OCI-LY3 (cell line): ENCODE results near the gene TMEM129.
A peak's percentile ranks its signal among the peaks of the same experiment; 100 is the strongest.

ENCODE experiments used
- H2AFZ ChIP-seq: fragments of 200-600, 300-600 bp; shearing (Covaris generic); 2 replicates; pipeline ENCODE4 v1.6.0; 2014; ENCODE audit warnings: antibody characterized with exemption, low read depth, low read length
- H3K27ac ChIP-seq: fragments of 200-600, 300-600 bp; sonication (generic); 2 replicates; pipeline ENCODE4 v1.5.1; 2014; ENCODE audit warnings: mild to moderate bottlenecking, low read length, moderate library complexity, mixed read lengths
- H3K27me3 ChIP-seq: fragments of 200-600, 300-600 bp; sonication (generic); 2 replicates; pipeline ENCODE4 v1.6.1; 2014; ENCODE audit warnings: low read depth, low read length, mixed read lengths
- H3K36me3 ChIP-seq: fragments of 200-600, 300-600 bp; sonication (generic); replicated peaks from 2 replicates; pipeline ENCODE3; 2014; ENCODE audit warnings: low read depth, low read length, mixed read lengths
- H3K4me1 ChIP-seq: fragments of 300-600, 200-600 bp; sonication (generic); 2 replicates; pipeline ENCODE4 v1.6.1; 2014; ENCODE audit warnings: low read length, mixed read lengths
- H3K4me2 ChIP-seq: fragments of 200-600, 300-600 bp; sonication (generic); 2 replicates; pipeline ENCODE4 v1.6.1; 2014; ENCODE audit warnings: low read length, mixed read lengths
- H3K4me3 ChIP-seq: fragments of 300-600, 200-600 bp; sonication (generic); 2 replicates; pipeline ENCODE4 v1.5.1; 2014; ENCODE audit warnings: antibody characterized with exemption, mild to moderate bottlenecking, low read length, moderate library complexity
- H3K79me2 ChIP-seq: fragments of 300-600, 200-600 bp; shearing (Covaris generic); 2 replicates; pipeline ENCODE4 v1.6.1; 2014; ENCODE audit warnings: mild to moderate bottlenecking, low read length, mixed read lengths
- H3K9ac ChIP-seq: fragments of 300-600, 200-600 bp; shearing (Covaris generic); 2 replicates; pipeline ENCODE4 v1.6.0; 2014; ENCODE audit warnings: mild to moderate bottlenecking, low read length, moderate library complexity
- H3K9me3 ChIP-seq: fragments of 200-600, 300-600 bp; shearing (Covaris generic); 2 replicates; pipeline ENCODE4 v1.6.1; 2014; ENCODE audit warnings: low read length, mixed read lengths; ENCODE audit not compliant: insufficient read depth
- H4K20me1 ChIP-seq: fragments of 200-600, 300-600 bp; sonication (generic); 2 replicates; pipeline ENCODE4 v1.6.1; 2016; ENCODE audit warnings: low read length, mixed read lengths; ENCODE audit not compliant: insufficient read depth
- CTCF ChIP-seq: fragments of 200-600, 300-600 bp; sonication (generic); IDR thresholded peaks from 2 replicates; pipeline ENCODE4 v1.5.1; 2014; ENCODE audit warnings: antibody characterized with exemption, low read length, low read depth
- EZH2phosphoT487 ChIP-seq: fragments of 200-600 bp; shearing (Covaris generic); IDR thresholded peaks from 2 replicates; pipeline ENCODE4 v1.6.1; 2018; ENCODE audit warnings: antibody characterized with exemption, mixed run types, low read depth

TMEM129 gene

GRCh38 chr4:1728061-1728980 lies 7.2 kb upstream of the TMEM129 start:
- H3K4me1 ChIP-seq: peaks cover 3% of the 10 kb centered on the region
- no peak overlapping the region for H3K9ac ChIP-seq
- H3K9me3 ChIP-seq: no peaks in the 10 kb centered on the region
- H3K27ac ChIP-seq: no peak overlapping the region
- no peaks in the 10 kb centered on the region for H3K27me3 ChIP-seq
- H3K4me3 ChIP-seq: no peak overlapping the region
- no peak overlapping the region for H2AFZ ChIP-seq
- no peak overlapping the region for H3K4me2 ChIP-seq
- peaks cover 76% of the 10 kb centered on the region for H3K36me3 ChIP-seq
- H4K20me1 ChIP-seq: peaks cover 13% of the 10 kb centered on the region
- TF ChIP-seq CTCF (no peak), EZH2phosphoT487 (no peak)
- peaks cover 69% of the 10 kb centered on the region for H3K79me2 ChIP-seq

GRCh38 chr4:1727117-1728031 lies 6.3 kb upstream of the TMEM129 start:
- no peak overlapping the region for H2AFZ ChIP-seq
- no peak overlapping the region for H3K4me2 ChIP-seq
- no peaks in the 10 kb centered on the region for H3K9me3 ChIP-seq
- H4K20me1 ChIP-seq: peaks cover 18% of the 10 kb centered on the region
- H3K27ac ChIP-seq: no peak overlapping the region
- H3K36me3 ChIP-seq: peaks cover 67% of the 10 kb centered on the region
- H3K79me2 ChIP-seq: peaks cover 72% of the 10 kb centered on the region
- H3K4me3 ChIP-seq: no peak overlapping the region
- H3K9ac ChIP-seq: no peak overlapping the region
- peaks cover 12% of the 10 kb centered on the region for H3K4me1 ChIP-seq
- H3K27me3 ChIP-seq: no peaks in the 10 kb centered on the region
- no peak for TF ChIP-seq CTCF
- TF ChIP-seq EZH2phosphoT487: no peak

GRCh38 chr4:1726146-1726934 lies 5.2 kb upstream of the TMEM129 start:
- peaks cover 12% of the 10 kb centered on the region for H3K4me1 ChIP-seq

More at GRCh38 chr4:1726146-1726934, 5.2 kb upstream of the TMEM129 start:
- Histone ChIP-seq H3K4me2 (no peak overlapping the region), H3K9ac (no peak overlapping the region), H3K4me3 (no peak overlapping the region), H3K27ac (no peak overlapping the region), H3K79me2 (peaks cover 82% of the 10 kb centered on the region), H3K27me3 (no peaks in the 10 kb centered on the region), H4K20me1 (peaks cover 20% of the 10 kb centered on the region), H3K9me3 (no peaks in the 10 kb centered on the region), H2AFZ (no peak overlapping the region), H3K36me3 (peaks cover 63% of the 10 kb centered on the region)
- TF ChIP-seq CTCF: peak; percentile 93
- TF ChIP-seq EZH2phosphoT487: no peak
